Skin of body (tissue), 2 donors: ENCODE measurements around the gene UCP2. TPM values are rescaled to one million over a fixed set of nuclear protein-coding genes. Genes with fewer than 3 reads are reported as not detected.
A peak's percentile ranks its signal among the peaks of the same experiment; 100 is the strongest.
"Not testable (repeated sequence)": the region's sequence is repeated elsewhere in the genome, so short reads cannot be mapped to it uniquely, and the experiment has no call there.

Source experiments
- DNase-seq: peaks from one replicate; lab custom pipeline; 2025; lab: John Stamatoyannopoulos, UW
- total RNA-seq: library from RNA; depleted of rRNA; stranded (reverse); fragments of >200 nt; gene quantifications from one replicate; pipeline ENCODE4 v1.2.3, GENCODE V29; 2014

UCP2 gene
- total RNA-seq, 1 donor from 2014 or later, result 22.9 TPM

- no peak for DNase-seq
Observed at GRCh38 chr11:73996161-73996747, 13.6 kb upstream of the UCP2 start.

DNA sequence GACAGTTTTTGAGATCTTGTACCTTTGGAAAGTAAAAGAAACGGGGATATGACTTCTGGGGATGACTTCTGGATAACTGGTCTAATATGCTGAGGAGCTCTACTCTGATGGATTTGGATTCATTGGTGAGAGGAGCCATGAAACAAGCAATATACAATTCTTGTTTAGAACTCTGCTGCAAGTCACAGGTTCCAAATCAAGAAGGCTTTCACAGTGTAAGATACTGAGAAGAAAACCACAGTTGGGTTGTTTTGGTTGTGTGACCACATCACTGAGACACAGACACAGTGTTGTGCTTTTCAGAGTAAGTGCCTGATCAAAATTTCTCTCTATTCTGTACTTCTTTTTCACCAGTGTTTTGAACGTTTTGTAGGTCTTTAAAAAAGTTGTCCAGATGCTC, 13.1 kb upstream of the UCP2 start:
- DNase-seq, result no peak

- no peak for DNase-seq
Observed at GRCh38 chr11:73995247-73995646, 12.6 kb upstream of the UCP2 start.

DNA sequence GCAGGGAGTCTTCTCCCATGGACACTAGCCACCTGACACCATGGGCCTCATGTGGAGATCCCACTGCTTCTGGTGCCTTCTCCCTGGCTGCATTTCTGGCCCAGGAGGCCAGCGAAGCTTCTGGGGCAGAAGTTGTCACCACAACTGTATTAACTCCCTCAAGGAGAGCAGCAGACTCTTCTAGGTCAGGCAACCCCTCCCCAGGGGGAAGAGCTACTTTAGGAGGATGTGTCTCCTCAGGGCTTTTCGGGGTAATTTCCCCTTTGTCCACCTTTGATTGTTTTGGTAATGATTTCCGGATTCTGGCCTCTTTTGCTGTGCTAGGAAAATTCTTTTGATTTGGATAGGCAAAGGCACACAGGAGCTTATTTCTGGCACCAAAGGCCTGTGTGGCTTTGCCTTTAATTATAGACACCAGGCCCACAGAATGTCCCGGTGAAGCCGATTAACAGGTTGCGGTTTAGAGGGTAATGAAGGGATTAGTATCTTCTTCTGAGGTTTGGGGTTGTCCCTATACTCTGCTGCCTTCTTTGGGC, 8.9 kb upstream of the UCP2 start:
- no peak for DNase-seq

GRCh38 chr11:73990730-73991129, 8.1 kb upstream of the UCP2 start:
- no peak for DNase-seq

GRCh38 chr11:73989156-73989555, 6.5 kb upstream of the UCP2 start:
- DNase-seq, result no peak

DNA sequence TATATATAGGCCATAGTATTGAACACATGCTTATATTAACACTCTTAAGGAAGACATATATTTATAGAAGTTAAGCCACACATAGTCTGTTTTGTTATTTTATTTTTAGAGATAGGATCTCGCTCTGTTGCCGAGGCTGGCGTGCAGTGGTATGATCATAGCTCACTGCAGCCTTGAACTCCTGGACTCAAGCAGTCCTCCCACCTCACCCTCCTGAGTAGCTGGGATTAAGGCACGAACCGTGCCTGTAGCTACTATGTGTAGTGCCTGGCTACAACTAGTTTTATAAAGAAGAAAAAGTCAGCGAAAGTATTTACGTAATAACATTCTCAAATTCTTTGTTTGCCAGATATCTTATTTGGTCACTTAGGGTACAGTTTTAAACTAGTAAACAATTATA, 5.6 kb upstream of the UCP2 start:
- no peak for DNase-seq

DNA sequence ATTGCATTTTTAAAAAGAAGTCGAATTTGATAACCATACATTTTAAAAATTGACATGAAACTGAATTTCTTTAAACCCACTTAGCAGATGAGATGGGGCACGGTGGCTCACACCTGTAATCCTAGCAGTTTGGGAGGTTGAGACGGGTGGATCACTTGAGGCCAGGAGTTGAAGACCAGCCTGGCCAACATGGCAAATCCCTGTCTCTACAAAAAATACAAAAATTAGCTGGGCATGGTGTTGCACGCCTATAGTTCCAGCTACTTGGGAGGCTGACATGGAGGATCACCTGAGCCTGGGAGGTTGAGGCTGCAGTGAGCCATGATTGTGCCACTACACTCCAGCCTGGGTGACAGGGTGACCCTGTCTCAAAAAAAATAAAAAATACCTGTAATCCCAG, 3.0 kb upstream of the UCP2 start:
- not testable (repeated sequence) for DNase-seq

- DNase-seq, result no peak
Observed at GRCh38 chr11:73983741-73984538, 1.3 kb upstream of the UCP2 start.

DNA sequence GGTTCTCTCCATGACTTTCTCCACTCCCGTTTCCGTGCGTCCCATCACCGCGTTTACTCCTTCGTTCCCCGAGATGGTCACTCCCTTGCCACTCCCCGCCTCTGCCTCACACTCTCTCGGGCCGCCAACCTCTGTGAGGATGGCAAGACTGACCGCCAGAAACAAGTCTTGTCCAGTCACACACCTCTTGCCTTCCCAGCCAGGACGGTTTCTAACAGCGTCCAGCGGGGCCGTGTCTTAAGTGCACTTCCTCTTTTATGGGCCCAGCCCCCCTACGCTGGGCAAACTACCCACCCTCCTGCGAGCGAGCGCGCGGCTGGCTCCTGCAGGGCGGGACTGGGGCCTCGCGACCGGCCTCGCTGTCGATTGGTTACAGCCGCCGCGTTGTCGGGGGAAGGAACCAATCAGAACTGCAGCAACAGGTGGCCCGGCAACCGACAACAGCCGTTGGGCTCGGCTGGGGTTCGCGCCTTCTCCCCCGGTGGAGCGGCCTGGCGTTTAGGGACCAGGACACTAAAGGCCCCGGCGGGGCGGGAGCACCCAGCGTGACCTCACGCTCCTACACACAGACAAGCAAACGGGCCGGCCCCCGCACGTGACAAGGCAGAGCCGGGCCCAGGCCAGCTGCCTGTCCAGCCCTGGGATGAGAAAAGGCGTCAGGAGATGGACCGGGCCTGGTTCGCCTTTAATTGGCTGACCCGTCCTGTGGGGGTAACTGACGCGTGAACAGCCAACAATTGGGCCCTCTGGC, 522 bp upstream of the UCP2 start:
- peak; percentile 72 for DNase-seq

- DNase-seq, result no peak
Observed at GRCh38 chr11:73981051-73981805, 1.4 kb downstream of the UCP2 start.

GRCh38 chr11:73980001-73980961, 2.4 kb downstream of the UCP2 start:
- no peak for DNase-seq

DNA sequence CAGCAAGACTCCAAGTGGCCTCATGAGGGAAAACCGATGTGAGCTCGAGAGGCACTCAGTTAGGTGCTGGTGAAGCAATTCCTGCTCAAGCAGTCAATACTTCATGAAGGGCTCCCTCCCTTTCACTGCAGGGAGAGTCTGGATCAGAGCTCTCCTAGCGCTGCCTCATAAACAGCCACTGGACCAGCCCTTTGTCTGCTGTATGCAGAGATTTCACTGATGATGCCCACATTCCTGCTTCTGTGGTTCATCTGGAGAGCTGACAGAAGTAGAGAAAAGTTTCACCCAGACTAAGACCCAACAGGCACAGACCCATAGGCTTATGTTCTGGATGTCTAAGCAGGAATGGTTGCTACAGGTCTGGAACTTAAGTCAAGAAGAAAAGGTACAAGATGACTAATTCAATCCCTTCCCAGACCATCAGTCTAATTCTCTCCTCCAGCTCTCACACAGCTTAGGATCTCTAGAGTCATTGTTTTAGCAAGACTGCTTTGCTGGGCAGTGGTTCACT, 4.0 kb downstream of the UCP2 start:
- DNase-seq, result no peak

- no peak for DNase-seq
Observed at GRCh38 chr11:73977856-73978519, 4.7 kb downstream of the UCP2 start.

- DNase-seq, result no peak
Observed at GRCh38 chr11:73976451-73977151, 6.0 kb downstream of the UCP2 start.

GRCh38 chr11:73975479-73975757, 7.2 kb downstream of the UCP2 start:
- no peak for DNase-seq

DNA sequence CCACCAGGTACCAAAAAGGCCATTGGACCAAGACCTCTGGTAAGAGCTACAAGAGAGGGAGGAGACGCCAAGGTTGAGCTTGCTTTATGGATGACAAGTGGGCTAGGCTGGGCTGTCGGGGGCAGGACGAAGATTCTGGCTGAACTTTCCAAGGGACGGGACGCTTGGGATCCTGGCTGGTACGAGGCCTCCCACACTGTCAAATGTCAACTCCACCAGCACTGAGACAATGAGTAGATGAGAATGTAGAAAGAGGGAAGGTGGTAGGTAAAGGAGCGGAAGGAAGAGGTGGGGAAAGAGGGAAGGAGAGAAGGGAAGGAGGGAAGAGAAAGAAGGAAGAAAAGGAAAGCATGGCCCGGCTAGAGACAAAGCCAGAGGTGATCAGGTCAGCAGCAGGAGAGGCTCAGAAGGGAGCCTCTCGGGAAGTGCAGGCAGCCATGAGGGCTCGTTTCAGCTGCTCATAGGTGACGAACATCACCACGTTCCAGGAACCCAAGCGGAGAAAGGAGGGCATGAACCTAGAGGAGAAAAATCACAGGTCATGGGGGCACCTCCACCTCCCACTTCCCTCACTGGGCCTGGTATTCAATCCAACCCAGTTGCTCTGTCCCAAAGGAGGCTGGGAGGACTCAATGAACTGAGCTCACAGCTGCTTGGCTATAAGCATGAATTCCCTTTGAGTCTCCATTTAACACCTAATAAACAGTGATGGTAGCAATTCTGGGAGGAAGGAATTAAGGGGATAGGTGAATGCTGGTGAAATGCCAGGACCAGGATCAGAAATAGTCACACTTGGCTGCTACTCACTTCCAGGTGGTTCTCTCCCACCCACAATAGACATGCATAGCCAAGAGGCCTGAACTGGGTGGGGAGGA, 7.8 kb downstream of the UCP2 start:
- no peak for DNase-seq
